H1 (cell line): ENCODE measurements around the gene TMEM121B. TPM values are rescaled to one million over a fixed set of nuclear protein-coding genes. Genes with fewer than 3 reads are reported as not detected.

Experiments used
- polyA plus RNA-seq, 7 experiments: library from polyadenylated mRNA; depleted of rRNA in 3 of 7; stranded (reverse) in 5 of 7; unstranded in 2 of 7; fragments of >200 nt in 5 of 7; fragments of 200-250 nt in 2 of 7; gene quantifications; 1 replicate in 5 of 7; 2 replicates in 1 of 7; 4 replicates in 1 of 7; pipeline versions ENCODE4 v1.2.1 to v1.2.3, GENCODE V29; 2011 to 2013; ENCODE audit warnings: missing spikeins in 2 of 7, mixed read lengths in 2 of 7
- total RNA-seq: library from RNA; stranded (reverse); fragmentation: NEBNext Ultra II Directional; extraction: Animal tissue kit (Norgen Biotek cat#: 25700); gene quantifications from 2 replicates; pipeline ENCODE4 v1.2.1, GENCODE V29; 2021
- TF ChIP-seq, protein P1 (sequence below): fragments of 300-600 bp; sonication (generic); IDR thresholded peaks from 2 replicates; pipeline ENCODE4 v1.7.1; 2012; ENCODE audit warnings: low read length, moderate library complexity, mild to moderate bottlenecking, inconsistent platforms; ENCODE audit not compliant: insufficient replicate concordance

Gene TMEM121B
- total and polyA plus RNA-seq, 2 of the 8 experiments (the other 6 are each of a cell fraction or from before 2014, with no cell fraction given) = 4.3 to 6.9 TPM

DNA sequence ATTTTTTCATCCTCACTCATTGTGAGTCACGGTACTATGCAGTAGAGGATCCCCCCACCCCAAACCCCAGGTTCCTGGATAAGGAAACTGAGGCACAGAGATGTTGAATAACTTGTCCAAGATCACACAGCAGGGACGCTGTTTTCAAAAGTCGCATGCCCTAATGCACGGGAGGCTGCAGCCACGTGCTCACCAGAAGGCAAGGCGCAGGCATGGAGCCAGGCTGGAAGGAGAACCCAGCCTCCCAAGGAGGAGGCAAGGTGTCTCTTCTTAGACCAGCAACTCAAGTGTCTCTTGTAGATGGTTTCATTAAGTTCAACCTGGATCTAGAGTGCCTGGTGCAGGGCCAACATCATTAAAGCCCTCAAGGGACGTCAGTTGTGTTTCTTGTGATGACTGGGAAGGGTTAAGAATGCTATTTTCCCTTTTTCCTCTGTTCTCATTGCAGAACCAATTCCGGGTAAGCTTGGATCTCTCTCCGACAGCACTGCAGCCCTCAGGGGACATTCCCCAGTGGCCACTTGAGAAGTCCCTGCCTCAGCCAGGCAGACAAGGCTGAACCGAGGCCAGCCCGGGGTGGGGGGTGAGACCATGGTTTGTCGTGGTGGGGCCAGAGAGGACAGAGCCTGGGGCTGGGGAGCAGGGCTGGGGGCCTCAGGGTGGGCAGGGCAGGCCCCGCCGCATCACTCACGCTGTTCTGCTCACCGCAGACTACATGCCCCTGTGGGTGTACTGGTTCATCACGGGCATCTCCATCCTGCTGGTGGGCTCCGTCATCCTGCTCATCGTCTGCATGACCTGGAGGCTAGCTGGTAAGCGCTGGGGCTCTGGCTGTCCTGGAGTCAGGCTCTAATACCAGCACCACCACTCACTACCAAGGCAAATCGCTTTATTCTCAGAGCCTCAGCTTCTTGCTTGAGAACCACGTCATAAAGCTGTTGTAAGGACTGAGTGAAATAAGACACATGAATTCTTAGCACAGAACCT is 15.7 kb downstream of the TMEM121B start (continued):
- TF ChIP-seq, protein P1, sequence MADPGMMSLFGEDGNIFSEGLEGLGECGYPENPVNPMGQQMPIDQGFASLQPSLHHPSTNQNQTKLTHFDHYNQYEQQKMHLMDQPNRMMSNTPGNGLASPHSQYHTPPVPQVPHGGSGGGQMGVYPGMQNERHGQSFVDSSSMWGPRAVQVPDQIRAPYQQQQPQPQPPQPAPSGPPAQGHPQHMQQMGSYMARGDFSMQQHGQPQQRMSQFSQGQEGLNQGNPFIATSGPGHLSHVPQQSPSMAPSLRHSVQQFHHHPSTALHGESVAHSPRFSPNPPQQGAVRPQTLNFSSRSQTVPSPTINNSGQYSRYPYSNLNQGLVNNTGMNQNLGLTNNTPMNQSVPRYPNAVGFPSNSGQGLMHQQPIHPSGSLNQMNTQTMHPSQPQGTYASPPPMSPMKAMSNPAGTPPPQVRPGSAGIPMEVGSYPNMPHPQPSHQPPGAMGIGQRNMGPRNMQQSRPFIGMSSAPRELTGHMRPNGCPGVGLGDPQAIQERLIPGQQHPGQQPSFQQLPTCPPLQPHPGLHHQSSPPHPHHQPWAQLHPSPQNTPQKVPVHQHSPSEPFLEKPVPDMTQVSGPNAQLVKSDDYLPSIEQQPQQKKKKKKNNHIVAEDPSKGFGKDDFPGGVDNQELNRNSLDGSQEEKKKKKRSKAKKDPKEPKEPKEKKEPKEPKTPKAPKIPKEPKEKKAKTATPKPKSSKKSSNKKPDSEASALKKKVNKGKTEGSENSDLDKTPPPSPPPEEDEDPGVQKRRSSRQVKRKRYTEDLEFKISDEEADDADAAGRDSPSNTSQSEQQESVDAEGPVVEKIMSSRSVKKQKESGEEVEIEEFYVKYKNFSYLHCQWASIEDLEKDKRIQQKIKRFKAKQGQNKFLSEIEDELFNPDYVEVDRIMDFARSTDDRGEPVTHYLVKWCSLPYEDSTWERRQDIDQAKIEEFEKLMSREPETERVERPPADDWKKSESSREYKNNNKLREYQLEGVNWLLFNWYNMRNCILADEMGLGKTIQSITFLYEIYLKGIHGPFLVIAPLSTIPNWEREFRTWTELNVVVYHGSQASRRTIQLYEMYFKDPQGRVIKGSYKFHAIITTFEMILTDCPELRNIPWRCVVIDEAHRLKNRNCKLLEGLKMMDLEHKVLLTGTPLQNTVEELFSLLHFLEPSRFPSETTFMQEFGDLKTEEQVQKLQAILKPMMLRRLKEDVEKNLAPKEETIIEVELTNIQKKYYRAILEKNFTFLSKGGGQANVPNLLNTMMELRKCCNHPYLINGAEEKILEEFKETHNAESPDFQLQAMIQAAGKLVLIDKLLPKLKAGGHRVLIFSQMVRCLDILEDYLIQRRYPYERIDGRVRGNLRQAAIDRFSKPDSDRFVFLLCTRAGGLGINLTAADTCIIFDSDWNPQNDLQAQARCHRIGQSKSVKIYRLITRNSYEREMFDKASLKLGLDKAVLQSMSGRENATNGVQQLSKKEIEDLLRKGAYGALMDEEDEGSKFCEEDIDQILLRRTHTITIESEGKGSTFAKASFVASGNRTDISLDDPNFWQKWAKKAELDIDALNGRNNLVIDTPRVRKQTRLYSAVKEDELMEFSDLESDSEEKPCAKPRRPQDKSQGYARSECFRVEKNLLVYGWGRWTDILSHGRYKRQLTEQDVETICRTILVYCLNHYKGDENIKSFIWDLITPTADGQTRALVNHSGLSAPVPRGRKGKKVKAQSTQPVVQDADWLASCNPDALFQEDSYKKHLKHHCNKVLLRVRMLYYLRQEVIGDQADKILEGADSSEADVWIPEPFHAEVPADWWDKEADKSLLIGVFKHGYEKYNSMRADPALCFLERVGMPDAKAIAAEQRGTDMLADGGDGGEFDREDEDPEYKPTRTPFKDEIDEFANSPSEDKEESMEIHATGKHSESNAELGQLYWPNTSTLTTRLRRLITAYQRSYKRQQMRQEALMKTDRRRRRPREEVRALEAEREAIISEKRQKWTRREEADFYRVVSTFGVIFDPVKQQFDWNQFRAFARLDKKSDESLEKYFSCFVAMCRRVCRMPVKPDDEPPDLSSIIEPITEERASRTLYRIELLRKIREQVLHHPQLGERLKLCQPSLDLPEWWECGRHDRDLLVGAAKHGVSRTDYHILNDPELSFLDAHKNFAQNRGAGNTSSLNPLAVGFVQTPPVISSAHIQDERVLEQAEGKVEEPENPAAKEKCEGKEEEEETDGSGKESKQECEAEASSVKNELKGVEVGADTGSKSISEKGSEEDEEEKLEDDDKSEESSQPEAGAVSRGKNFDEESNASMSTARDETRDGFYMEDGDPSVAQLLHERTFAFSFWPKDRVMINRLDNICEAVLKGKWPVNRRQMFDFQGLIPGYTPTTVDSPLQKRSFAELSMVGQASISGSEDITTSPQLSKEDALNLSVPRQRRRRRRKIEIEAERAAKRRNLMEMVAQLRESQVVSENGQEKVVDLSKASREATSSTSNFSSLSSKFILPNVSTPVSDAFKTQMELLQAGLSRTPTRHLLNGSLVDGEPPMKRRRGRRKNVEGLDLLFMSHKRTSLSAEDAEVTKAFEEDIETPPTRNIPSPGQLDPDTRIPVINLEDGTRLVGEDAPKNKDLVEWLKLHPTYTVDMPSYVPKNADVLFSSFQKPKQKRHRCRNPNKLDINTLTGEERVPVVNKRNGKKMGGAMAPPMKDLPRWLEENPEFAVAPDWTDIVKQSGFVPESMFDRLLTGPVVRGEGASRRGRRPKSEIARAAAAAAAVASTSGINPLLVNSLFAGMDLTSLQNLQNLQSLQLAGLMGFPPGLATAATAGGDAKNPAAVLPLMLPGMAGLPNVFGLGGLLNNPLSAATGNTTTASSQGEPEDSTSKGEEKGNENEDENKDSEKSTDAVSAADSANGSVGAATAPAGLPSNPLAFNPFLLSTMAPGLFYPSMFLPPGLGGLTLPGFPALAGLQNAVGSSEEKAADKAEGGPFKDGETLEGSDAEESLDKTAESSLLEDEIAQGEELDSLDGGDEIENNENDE = no peak
